Glutamatergic neuron (in vitro differentiated cells): ENCODE measurements around the gene VPS13A. TPM values are rescaled to one million over a fixed set of nuclear protein-coding genes. Genes with fewer than 3 reads are reported as not detected.

Experiments
- DNase-seq: peaks from one replicate; pipeline ENCODE4 v3.0.0; 2022
- H3K27ac Mint-ChIP-seq: one replicate; pipeline ENCODE4 v1.8.0; 2020; ENCODE audit warnings: mild to moderate bottlenecking, mixed read lengths, inconsistent platforms; ENCODE audit not compliant: unreplicated experiment
- H3K27me3 Mint-ChIP-seq: one replicate; pipeline ENCODE4 v1.8.0; 2020; ENCODE audit warnings: mild to moderate bottlenecking, moderate library complexity, mixed read lengths, inconsistent platforms; ENCODE audit not compliant: unreplicated experiment
- H3K36me3 Mint-ChIP-seq: one replicate; pipeline ENCODE4 v1.8.0; 2020; ENCODE audit warnings: mild to moderate bottlenecking, mixed read lengths, inconsistent platforms; ENCODE audit not compliant: unreplicated experiment
- H3K4me1 Mint-ChIP-seq: one replicate; pipeline ENCODE4 v1.8.0; 2020; ENCODE audit warnings: mild to moderate bottlenecking, low read depth, mixed read lengths, inconsistent platforms; ENCODE audit not compliant: unreplicated experiment
- H3K4me3 Mint-ChIP-seq: one replicate; pipeline ENCODE4 v1.8.0; 2020; ENCODE audit warnings: mild to moderate bottlenecking, mixed read lengths, inconsistent platforms; ENCODE audit not compliant: unreplicated experiment
- H3K9me3 Mint-ChIP-seq: one replicate; pipeline ENCODE4 v1.8.0; 2020; ENCODE audit warnings: mild to moderate bottlenecking, moderate library complexity, mixed read lengths, inconsistent platforms; ENCODE audit not compliant: unreplicated experiment
- total RNA-seq: library from RNA; stranded (reverse); fragmentation: NEBNext Ultra II Directional; extraction: Animal tissue kit (Norgen Biotek cat#: 25700); gene quantifications from one replicate; pipeline ENCODE4 v1.2.1, GENCODE V29; 2021; ENCODE audit not compliant: unreplicated experiment
- TF ChIP-seq, protein P1 (sequence below): fragments of 200-600 bp; sonication (generic); IDR thresholded peaks from one replicate; pipeline ENCODE4 v1.5.0; 2021; ENCODE audit not compliant: partially characterized antibody, unreplicated experiment

VPS13A gene
- total RNA-seq, 1 donor from 2014 or later, result 43.2 TPM

DNA sequence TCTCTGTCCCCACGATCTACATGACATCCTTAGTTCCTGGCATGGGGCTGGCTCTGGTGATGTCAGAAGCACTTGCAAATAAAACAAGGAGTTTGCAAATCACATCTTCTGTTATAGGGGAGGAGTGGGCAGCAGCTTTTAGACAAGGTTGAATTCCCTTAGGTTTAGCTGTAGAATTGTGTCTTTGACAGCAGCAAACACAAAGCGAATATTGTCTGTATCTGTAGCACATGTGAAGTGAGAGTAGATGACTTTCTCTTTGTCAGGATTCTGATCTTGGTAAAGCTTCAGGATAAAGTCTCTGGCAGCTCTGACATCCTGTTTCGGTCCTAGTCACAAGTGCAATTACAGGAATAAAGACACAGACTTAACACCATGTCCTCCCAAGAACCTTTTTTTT lies 246.5 kb downstream of the VPS13A start:
- Mint-ChIP-seq H3K27ac (no peak overlapping the region), H3K4me3 (no peak overlapping the region), H3K27me3 (no peaks in the 10 kb centered on the region), H3K36me3 (no peaks in the 10 kb centered on the region), H3K4me1 (peaks cover 15% of the 10 kb centered on the region), H3K9me3 (no peaks in the 10 kb centered on the region)
- no peak for DNase-seq
- TF ChIP-seq, protein P1, sequence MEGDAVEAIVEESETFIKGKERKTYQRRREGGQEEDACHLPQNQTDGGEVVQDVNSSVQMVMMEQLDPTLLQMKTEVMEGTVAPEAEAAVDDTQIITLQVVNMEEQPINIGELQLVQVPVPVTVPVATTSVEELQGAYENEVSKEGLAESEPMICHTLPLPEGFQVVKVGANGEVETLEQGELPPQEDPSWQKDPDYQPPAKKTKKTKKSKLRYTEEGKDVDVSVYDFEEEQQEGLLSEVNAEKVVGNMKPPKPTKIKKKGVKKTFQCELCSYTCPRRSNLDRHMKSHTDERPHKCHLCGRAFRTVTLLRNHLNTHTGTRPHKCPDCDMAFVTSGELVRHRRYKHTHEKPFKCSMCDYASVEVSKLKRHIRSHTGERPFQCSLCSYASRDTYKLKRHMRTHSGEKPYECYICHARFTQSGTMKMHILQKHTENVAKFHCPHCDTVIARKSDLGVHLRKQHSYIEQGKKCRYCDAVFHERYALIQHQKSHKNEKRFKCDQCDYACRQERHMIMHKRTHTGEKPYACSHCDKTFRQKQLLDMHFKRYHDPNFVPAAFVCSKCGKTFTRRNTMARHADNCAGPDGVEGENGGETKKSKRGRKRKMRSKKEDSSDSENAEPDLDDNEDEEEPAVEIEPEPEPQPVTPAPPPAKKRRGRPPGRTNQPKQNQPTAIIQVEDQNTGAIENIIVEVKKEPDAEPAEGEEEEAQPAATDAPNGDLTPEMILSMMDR, result no peak

DNA sequence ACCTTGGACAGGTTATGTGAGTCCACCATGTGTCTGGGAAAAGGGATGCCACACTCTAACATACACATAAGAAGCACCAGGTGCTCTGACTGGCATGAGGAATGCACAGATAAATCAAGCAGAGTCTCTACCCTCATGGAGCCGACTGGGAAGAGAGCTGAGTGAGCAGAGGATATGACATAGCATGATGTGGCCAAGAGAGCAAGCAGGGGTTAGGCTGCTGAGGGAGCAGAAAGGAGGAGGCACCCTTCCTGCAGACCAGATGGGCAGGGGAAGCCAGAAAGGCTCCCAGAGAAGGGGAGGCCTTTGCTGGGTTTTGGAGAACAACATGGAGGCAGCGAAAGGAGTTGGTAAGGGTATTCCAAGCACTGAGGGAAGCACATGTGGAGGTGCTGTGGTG lies 247.7 kb downstream of the VPS13A start:
- no peak for DNase-seq
- Mint-ChIP-seq H3K36me3 (no peaks in the 10 kb centered on the region), H3K4me1 (peaks cover 15% of the 10 kb centered on the region), H3K9me3 (no peaks in the 10 kb centered on the region), H3K27me3 (no peaks in the 10 kb centered on the region), H3K27ac (no peak overlapping the region), H3K4me3 (no peak overlapping the region)
- TF ChIP-seq, protein P1, result no peak

DNA sequence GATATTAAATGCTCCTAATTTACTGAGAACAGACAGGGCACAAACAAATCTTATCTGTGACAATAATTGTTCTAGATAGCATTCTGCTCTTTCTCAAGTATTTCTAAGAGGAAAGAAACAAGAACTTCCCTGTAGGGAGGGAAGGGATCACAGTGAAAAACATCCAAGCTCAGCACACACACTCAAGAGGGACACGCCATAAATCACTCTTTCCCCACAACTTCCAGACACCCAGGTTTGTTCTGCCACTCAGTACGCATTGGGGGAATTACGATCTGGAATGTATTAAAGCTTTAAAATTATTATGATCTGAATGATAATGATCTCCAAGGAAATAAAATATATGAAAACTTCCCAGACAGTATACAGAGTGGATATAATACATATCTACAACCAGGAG lies 249.4 kb downstream of the VPS13A start:
- TF ChIP-seq, protein P1, result no peak
- no peaks in the 10 kb centered on the region for H3K27me3 Mint-ChIP-seq
- H3K36me3 Mint-ChIP-seq, result no peaks in the 10 kb centered on the region
- no peaks in the 10 kb centered on the region for H3K9me3 Mint-ChIP-seq
- peaks cover 15% of the 10 kb centered on the region for H3K4me1 Mint-ChIP-seq
- DNase-seq, result no peak
- no peak overlapping the region for H3K27ac Mint-ChIP-seq
- no peak overlapping the region for H3K4me3 Mint-ChIP-seq

DNA sequence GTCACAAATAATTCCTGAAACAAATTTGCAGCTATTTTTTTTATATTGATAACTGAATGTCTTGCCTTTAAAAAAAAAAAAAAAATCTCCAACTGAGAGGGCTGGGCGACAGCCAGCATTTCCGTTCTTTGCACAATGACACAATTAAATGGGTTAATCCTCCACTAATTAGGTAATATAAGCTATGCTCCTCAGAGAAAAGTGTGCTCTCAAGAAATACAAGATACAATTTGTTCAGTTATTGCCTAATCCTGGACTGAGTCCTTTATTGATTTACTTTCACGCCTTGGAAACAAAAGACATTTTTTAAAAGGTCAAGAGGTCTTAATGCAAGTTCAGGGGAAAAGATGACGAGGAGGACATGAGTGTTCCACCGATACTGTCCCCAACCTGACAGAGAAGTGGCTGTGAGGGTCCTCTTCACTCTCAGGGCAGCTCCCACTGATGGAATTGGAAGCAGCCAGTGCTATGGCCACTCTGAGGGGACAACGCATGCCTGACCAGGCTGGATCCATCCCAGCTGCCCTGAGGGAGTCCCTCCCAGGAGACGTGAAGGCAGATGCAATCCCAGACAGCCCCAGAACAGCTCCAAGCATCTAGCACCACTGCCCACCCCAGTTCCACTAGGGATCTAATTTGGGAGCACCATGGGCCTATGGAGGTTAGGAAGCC lies 250.1 kb downstream of the VPS13A start:
- peaks cover 12% of the 10 kb centered on the region for H3K4me1 Mint-ChIP-seq
- H3K27me3 Mint-ChIP-seq, result no peaks in the 10 kb centered on the region
- no peaks in the 10 kb centered on the region for H3K9me3 Mint-ChIP-seq
- peak overlapping the region; percentile 30 for H3K4me3 Mint-ChIP-seq
- peak overlapping the region; percentile 28 for H3K27ac Mint-ChIP-seq
- TF ChIP-seq, protein P1, result no peak
- H3K36me3 Mint-ChIP-seq, result no peaks in the 10 kb centered on the region
- DNase-seq, result peak; percentile 62

DNA sequence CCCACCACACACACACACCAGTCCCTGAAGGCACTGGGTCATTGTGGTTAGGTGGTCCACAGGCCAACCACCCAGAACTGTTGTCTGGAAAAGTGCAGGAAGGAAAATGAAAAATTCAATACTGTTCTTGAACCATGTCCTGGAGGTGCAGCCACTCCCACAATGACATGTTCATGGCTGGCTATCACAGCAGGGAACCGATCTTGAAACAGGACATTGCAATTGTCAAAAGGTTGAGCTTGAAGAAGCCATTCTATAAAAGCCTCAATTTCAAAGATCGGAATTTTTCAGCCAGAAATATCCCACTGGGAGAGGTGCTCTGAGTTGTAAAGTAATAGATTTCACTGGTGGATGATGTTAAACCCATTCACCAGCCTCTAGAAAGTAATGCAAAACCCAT lies 252.6 kb downstream of the VPS13A start:
- DNase-seq, result no peak
- H3K9me3 Mint-ChIP-seq, result peaks cover 2% of the 10 kb centered on the region
- TF ChIP-seq, protein P1, result no peak
- no peak overlapping the region for H3K27ac Mint-ChIP-seq
- H3K4me1 Mint-ChIP-seq, result peaks cover 11% of the 10 kb centered on the region
- peaks cover 4% of the 10 kb centered on the region for H3K27me3 Mint-ChIP-seq
- H3K36me3 Mint-ChIP-seq, result peaks cover 5% of the 10 kb centered on the region
- no peak overlapping the region for H3K4me3 Mint-ChIP-seq
